Measurements from ENCODE around the gene KAZALD1. TPM values are rescaled to one million over a fixed set of nuclear protein-coding genes. Genes with fewer than 3 reads are reported as not detected.

The KAZALD1 gene
- total RNA-seq, 4 donors from 2014 or later, result 25.9 to 41.8 (median 39.1) TPM; not detected in 1

DNA sequence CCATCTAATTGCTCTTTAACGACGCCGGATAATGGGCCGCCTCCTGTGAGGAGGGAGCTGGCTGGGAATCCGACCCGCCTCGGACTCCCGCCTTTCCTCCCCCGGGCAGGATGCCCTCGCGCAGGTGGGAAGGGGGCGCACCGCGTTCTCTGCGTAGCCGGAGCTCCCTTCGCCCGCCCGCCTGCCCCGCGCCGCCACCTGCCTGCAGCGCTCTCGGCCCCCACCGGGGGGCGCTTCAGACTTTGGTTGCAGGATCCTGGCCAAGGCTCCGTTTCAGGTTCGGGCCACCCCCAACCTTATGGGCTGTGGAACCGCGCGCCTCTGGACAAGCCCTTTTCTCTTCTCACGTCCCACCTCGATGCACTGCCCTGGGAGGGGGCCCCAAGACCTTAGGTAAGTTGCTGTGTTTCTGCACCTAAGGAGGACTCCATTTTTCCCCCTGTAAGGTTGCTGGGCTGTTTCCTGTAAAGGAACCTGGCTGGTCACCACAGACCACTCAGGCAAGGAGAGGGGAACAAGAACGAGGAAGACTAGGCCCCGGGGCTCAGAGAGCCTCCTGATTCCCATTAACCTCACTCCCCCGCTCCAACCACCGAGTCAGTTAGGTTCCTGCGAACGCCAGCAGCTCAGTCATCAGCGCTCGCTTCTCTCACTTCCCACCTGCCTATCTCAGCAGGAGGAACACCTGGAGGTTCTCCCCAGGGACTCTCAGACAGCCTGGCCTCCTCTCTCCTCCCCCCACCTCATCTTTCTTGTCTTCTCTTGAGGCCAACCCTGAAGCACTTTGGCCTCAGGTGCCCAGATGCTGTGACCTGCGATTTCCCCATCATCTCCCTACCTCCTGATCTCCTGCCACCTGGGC, 11.3 kb upstream of the KAZALD1 start:
- peaks cover 0 to 19% (median 3%) of the 10 kb centered on the region in 4 donors for H3K4me1 ChIP-seq
- H3K27ac ChIP-seq, result no peak overlapping the region
- peak overlapping the region in 3 of 4 donors; percentile 9 to 30 (median 16) for H3K4me3 ChIP-seq
- peaks cover 0 to 9% of the 10 kb centered on the region in 2 donors for H3K27me3 ChIP-seq
- H3K9me3 ChIP-seq, result no peaks in the 10 kb centered on the region
- peak; percentile 72 to 89 (median 85) for DNase-seq
- TF ChIP-seq, protein P1, sequence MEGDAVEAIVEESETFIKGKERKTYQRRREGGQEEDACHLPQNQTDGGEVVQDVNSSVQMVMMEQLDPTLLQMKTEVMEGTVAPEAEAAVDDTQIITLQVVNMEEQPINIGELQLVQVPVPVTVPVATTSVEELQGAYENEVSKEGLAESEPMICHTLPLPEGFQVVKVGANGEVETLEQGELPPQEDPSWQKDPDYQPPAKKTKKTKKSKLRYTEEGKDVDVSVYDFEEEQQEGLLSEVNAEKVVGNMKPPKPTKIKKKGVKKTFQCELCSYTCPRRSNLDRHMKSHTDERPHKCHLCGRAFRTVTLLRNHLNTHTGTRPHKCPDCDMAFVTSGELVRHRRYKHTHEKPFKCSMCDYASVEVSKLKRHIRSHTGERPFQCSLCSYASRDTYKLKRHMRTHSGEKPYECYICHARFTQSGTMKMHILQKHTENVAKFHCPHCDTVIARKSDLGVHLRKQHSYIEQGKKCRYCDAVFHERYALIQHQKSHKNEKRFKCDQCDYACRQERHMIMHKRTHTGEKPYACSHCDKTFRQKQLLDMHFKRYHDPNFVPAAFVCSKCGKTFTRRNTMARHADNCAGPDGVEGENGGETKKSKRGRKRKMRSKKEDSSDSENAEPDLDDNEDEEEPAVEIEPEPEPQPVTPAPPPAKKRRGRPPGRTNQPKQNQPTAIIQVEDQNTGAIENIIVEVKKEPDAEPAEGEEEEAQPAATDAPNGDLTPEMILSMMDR (IDR thresholded peaks at IDR 0.05), result peak; percentile 72 to 90 (median 82)
- no peak for TF ChIP-seq POLR2A (IDR thresholded peaks at IDR 0.05)
- H3K36me3 ChIP-seq, result no peaks in the 10 kb centered on the region

DNA sequence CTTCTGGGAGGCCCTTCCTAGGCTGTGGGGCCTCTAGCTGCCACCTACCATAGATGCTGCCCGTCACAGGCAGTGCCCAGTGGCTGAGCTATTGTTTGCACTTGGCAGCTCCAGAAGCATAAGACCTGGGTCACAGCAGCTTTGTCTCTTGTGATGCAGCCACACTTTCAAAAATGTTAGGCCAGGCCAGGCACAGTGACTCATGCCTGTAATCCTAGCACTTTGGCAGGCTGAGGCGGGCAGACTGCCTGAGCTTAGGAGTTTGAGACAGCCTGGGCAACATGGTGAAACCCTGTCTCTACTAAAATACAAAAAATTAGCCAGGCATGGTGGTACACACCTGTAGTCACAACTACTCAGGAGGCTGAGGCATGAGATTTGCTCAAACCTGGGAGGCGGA, 9.5 kb upstream of the KAZALD1 start:
- H3K27me3 ChIP-seq, result peaks cover 0 to 9% of the 10 kb centered on the region in 2 donors
- no peak for DNase-seq
- TF ChIP-seq POLR2A (IDR thresholded peaks at IDR 0.05), result no peak
- TF ChIP-seq, protein P1 (IDR thresholded peaks at IDR 0.05), result no peak

DNA sequence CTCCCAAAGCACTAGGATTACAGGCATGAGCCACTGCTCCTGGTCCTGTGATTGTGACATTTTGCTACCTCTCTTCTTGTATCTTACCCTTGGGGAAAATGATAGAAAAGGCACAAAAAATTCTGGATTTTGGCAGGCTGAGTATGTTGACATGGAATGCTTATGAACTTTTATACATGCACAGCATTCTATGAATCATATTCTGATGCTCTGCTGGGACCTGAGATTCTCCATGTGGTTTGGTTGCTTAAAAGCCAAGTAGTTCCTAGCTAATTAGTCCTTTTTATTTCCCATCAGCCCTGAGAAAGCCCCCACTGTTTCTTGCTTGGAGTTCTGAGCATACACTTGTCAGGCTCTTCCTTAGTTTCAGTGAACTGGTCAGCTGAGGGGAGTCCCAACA, 8.3 kb upstream of the KAZALD1 start:
- peaks cover 0 to 9% of the 10 kb centered on the region in 2 donors for H3K27me3 ChIP-seq
- no peaks in the 10 kb centered on the region for H3K9me3 ChIP-seq
- peaks cover 0 to 19% (median 4%) of the 10 kb centered on the region in 4 donors for H3K4me1 ChIP-seq
- no peaks in the 10 kb centered on the region for H3K36me3 ChIP-seq
- TF ChIP-seq, protein P1 (IDR thresholded peaks at IDR 0.05), result no peak
- no peak for TF ChIP-seq POLR2A (IDR thresholded peaks at IDR 0.05)
- no peak overlapping the region for H3K4me3 ChIP-seq
- DNase-seq, result no peak
- no peak overlapping the region for H3K27ac ChIP-seq

More for the DNA sequence above, 9.5 kb upstream of the KAZALD1 start:
- H3K27ac ChIP-seq, result no peak overlapping the region
- H3K36me3 ChIP-seq, result no peaks in the 10 kb centered on the region
- peaks cover 0 to 25% (median 4%) of the 10 kb centered on the region in 4 donors for H3K4me1 ChIP-seq
- H3K4me3 ChIP-seq, result no peak overlapping the region
- H3K9me3 ChIP-seq, result no peaks in the 10 kb centered on the region

DNA sequence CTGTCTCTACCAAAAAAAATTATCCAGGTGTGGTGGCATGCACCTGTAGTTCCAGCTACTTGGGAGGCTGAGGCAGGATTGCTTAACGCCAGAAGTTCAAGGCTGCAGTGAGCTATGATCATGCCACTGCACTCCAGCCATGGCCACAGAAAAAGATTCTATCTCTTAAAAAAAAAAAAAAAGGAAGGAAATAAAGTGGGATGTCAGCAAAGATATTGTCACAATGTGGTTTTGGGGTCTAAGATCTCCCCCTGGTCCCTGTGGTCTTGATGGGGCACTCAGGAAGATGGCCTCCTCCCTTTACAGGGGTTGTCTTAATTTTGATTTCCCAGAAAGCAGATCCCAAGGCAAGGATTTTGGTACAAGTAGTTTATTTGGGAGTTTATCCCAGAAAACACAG, 7.4 kb upstream of the KAZALD1 start:
- Histone ChIP-seq H3K36me3 (no peaks in the 10 kb centered on the region), H3K9me3 (no peaks in the 10 kb centered on the region), H3K4me1 (peaks cover 0 to 18% (median 4%) of the 10 kb centered on the region in 4 donors), H3K4me3 (no peak overlapping the region), H3K27ac (peak overlapping the region in 2 of 4 donors; percentile 58 to 79), H3K27me3 (peaks cover 0 to 7% of the 10 kb centered on the region in 2 donors)
- no peak for TF ChIP-seq POLR2A (IDR thresholded peaks at IDR 0.05)
- TF ChIP-seq, protein P1 (IDR thresholded peaks at IDR 0.05), result no peak
- DNase-seq, result no peak

DNA sequence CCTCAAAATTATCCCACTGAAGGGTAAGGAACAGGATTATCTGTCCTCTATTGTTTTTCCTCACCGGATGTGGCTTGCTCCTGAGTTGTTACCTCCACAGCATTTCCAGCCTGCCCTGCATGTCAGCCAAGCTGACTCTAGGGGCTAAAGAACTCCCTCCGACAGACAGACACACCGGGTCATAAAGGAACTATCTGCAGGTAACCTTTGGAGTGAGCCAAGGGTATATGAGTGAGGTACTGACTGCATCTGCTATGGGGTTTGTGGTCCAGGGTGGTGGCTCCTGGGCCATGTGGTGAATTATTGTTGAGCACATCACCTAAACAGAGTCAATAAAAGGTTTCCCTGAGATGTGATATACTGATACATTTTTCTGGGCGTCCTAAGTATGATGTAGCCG, 6.9 kb upstream of the KAZALD1 start:
- no peak for DNase-seq
- peak overlapping the region in 2 of 4 donors; percentile 58 to 79 for H3K27ac ChIP-seq
- peaks cover 0 to 2% of the 10 kb centered on the region in 2 donors for H3K27me3 ChIP-seq
- H3K36me3 ChIP-seq, result no peaks in the 10 kb centered on the region
- H3K4me1 ChIP-seq, result peaks cover 0 to 16% (median 4%) of the 10 kb centered on the region in 4 donors
- TF ChIP-seq, protein P1 (IDR thresholded peaks at IDR 0.05), result no peak
- TF ChIP-seq POLR2A (IDR thresholded peaks at IDR 0.05), result peak in 1 of 2 donors; percentile 9
- no peak overlapping the region for H3K4me3 ChIP-seq
- H3K9me3 ChIP-seq, result no peaks in the 10 kb centered on the region
